HG02973 (cell line): ENCODE measurements around the gene S100A5.
"Not testable (repeated sequence)": the region's sequence is repeated elsewhere in the genome, so short reads cannot be mapped to it uniquely, and the experiment has no call there.

ENCODE experiments used
- ATAC-seq: cut with Tn5 transposase; IDR thresholded peaks from one replicate; pipeline ENCODE4 v1.9.1; 2021; ENCODE audit warnings: moderate library complexity; ENCODE audit not compliant: unreplicated experiment

The S100A5 gene

DNA sequence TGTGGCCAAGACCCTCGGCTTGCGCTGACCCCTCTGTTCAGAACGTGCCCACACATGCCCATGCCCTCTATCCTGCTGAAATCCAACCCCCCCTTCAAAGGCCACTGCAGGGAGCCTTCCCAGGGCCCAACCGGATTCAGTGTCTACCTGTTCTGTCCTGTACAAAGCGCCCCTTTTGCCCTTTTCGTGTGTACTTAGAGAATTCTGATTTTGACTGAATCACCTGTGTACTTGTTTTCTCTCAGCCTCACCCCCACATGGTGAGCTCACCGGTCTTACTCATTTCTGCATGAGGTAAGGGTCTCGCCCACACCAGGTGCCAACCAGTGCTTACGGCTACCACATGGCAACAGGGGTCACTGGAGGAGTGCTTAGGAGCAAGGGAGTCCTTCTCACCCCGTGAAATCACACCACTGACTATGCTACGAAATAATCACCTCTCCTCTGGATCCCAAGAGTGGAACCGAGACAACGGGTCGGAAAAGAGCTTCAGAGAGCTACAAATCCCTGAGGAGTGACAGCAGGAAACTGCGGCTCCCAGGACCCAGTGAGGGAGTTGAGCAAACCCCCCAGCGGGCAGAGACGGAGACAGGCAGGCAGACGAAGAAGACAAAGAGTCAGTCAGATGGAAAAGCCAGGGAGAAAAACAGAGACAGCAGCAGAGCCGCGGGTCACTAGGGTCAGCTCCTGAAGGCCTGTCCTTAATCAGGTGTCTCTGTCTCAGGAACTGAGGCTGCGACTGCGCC, 27.1 kb upstream of the S100A5 start:
- ATAC-seq = no peak

DNA sequence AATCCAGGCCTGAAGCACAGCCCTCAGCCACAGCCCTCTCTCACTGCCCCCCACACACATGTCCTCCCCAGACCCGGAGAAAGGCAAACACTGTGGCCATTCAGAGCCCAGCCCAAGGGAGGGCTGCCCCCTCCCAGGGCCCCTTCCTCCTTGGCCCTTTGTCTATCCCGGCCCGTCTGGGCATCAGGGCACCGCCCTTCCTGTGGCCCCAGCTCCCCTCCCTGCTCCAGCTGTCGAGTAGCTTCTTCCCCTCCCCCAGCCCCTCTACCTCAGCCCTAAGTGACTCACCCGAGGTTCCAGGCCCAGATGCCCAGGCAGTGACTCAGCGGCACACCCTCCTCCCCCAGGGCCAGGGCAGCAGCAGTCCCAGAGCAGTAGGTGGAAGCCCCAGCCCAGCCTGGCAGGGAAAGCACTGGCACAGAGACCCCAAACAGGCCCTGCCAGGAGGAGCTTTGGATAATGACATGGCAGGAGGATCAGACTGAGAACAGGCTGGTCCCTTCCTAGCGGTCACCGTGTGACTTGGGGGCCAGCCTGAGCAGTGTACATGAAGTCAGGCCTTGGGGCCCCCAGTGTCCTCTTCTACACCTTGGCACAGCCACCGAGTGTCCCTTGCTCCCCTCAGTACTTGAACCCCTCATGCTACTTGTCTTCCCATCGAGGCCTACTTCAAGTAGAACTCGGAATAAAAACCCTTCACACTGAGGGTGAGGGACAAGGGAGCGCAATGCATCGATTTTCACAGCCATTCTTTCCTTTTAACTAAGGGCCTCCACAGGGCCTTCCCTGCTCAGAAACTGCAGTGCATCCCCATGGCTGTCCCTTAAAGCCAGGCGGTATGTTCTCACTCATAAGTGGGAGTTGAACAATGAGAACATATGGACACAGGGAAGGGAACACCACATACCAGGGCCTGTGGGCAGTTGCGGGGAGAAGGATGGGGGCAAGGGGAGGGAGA, 26.0 kb upstream of the S100A5 start:
- no peak for ATAC-seq

DNA sequence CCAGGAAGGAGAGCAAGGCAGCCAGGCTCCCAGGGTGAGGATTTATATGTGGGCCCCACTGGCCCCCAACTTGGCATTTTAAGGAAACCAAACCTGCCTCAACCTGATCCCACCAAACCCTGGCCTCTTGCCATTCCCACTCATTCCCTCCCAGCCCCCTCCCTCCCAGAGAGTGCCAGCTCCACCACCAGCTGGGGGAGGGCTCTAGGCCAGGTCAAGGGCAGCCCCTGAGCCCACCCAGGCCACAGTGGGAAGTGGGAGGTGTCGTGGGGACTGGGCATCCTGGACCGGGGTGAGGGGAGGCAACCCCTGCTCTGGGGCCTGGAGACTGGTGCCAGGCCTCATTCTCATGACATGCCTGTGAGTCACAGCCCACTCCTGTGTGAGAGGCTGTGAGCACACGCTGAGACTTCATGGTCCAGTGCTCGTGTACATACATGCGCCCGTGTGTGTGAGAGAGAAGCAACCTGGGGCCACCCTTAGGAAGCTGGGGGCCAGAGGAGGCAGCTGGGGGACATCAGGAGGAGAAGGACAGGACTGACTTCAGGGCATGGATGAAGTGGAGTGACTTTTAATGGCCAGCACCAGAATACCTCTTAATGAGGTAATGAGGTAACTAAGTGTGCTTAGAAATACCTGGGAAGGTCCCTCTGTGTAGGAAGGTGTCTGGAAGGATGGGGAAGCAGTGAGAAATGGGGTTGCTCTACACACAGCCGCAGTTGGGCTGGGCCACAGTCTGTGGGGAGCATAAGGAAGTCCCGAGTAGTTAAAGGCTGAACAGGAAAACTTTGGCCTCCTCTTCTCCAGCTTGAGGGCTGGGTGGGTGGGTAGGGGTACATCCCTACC, 25.0 kb upstream of the S100A5 start, which contains the start of gene S100A2:
Gene S100A2 (minus strand): TSS at position 316 of the 846 bp plus-strand sequence. CDS start 1,967 bp downstream, outside the sequence.
- ATAC-seq = peak; percentile 41

DNA sequence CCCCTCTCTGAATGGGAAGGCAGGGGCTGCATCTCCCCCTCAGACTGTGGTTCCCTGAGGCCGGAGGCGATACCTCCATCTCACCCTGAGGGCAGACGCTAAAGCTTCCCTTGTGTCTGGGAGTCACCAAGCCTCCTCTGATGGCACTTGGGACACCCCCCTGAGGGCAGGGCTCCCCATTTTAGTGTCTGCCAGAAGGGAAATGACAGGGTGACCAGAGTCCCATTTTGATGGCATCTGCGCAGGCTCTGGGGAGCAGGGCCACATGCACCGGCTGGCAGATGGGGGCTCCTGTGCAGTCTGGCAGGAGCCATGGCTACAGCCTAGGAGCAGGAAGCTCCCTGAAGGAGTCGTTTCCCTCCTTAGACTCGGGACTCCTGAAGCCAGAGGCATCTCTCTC, 23.3 kb upstream of the S100A5 start:
- no peak for ATAC-seq

DNA sequence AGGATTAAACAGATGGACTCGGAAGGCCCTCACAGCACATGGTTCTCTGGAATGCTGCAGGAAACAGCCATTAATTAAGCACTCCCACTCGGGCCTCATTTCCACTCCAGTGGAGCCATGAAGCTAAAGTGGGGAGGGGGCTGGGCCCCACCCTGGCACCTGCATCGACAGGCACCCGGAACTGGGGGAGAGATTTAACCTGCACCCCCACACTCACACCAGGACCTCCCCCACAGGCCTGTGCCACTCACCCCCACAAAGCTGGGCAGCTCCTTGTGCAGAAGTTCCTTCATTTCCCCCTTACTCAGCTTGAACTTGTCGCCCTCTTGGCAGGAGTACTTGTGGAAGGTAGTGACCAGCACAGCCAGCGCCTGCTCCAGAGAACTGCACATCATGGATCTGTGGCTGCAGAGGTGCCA, 22.8 kb upstream of the S100A5 start:
- no peak for ATAC-seq

DNA sequence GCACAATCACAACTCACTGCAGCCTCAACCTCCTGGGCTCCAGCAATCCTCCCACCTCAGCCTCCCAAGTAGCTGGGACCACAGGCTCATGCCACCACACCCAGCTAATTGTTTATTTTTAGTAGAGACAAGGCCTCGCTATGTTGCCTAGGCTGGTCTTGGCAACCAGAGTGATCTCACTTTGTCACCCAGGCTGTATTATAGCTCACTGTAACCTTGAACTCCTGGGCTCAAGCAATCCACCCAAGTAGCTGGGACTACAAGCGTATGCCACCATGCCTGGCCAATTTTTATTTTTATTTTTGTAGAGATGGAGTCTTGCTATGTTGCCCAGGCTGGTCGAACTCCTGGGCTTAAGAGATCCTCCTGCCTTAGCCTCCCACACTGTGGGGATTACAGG, 21.3 kb upstream of the S100A5 start:
- ATAC-seq = not testable (repeated sequence)

DNA sequence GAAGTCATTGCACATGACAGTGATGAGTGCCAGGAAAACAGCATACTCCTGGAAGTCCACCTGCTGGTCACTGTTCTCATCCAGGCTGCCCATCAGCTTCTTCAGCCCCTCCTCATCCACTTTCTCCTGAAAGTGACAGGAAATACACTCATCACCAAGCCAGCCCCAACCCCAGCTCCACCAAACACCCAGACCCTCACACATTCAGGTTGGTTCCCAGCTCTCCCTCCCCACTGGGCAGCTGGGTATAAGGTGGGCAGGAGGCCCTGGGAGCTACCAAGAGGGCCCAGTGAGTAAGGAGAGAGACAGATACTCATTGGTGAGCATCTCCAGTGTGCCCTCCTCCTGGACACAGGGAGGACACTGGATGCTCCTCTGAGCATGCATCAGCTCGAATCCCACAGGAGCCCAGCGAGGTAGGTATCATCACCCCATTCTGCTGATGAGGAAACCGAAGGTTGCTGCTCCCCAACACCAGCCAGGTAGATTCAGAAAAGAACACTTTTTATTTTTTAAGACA, 20.8 kb upstream of the S100A5 start:
- no peak for ATAC-seq

DNA sequence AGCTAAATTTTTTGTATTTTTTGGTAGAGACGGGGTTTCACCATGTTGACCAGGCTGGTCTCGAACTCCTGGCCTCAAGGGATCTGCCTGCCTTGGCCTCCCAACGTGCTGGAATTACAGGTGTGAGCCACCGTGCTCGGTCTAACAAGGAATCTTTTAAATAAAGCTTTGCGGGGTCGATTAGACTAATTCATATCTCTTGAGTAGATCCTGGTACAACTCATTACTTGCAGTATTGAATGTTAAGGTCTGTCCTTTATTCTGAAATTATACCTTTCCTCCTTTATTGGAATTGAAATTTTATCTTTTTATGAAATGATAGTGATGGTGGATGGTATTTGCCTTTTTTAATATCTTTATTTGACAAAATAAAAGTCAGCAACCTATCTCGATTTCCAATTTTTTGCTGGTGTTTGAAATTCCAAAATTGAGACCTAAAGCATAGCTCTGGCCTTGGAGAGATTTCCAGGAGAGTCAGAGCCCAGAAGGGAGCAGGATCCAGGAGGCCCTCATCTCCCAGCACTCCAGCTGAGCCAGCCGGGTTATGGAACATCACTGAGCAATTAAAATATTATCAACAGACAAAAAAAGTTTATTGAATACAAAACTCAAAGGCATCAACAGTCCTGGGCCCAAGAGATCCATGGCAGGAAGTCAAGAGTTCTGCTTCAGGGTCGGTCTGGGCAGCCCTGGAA, 20.2 kb upstream of the S100A5 start:
- no peak for ATAC-seq

DNA sequence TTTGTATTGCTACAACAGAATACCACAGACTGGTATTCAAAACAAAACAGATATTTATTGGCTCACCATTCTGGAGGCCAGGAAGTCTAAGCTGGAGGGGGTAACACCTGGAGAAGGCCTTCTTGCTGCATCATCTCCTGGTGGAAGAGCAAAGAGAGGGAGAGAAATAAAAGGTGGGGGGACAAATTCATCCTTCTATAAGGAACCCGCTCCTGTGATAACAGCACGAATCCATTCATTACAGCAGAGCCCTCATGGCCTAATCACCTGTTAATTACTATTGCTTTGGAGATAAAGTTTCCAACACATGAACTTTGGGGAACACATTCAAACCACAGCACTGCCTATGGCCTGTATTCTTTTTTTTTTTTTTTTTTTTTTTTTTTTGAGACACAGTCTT, 19.5 kb upstream of the S100A5 start:
- no peak for ATAC-seq

DNA sequence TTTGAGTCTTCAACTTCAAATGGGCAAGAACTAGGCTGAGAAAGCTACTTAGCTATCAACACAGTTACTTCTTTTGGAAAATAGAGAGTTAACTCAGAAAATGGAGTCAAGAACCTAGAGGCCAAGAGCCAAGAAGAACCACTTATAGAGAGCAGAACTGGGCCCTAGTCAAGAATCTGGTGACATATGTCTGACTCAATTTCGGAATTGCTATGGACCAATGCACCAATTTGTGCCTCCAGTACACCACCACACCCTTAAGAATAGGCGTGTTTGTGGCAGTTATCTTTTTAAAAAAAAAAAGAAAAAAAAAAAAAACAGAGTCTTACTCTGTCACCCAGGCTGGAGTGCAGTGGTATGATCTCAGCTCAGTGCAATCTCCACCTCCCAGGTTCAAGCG, 17.1 kb upstream of the S100A5 start:
- no peak for ATAC-seq

DNA sequence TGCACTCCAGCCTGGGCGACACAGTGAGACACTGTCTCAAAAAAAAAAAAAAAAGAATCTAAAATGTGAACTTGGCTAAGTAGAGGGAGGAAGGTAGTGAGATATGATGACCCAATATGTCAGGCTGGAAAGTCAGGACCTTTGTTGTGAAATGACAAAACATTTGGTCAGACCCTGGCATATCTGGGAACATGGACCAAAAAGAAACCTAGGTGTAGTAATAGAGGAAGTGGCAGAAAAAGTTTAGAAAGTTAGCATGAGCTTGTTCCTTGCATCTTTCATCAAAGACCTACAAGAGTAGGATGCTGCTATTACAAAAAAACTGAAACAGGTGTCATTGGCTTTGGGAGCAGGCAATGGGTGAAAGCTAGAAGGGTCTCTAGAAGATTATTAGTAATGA, 15.6 kb upstream of the S100A5 start:
- no peak for ATAC-seq

DNA sequence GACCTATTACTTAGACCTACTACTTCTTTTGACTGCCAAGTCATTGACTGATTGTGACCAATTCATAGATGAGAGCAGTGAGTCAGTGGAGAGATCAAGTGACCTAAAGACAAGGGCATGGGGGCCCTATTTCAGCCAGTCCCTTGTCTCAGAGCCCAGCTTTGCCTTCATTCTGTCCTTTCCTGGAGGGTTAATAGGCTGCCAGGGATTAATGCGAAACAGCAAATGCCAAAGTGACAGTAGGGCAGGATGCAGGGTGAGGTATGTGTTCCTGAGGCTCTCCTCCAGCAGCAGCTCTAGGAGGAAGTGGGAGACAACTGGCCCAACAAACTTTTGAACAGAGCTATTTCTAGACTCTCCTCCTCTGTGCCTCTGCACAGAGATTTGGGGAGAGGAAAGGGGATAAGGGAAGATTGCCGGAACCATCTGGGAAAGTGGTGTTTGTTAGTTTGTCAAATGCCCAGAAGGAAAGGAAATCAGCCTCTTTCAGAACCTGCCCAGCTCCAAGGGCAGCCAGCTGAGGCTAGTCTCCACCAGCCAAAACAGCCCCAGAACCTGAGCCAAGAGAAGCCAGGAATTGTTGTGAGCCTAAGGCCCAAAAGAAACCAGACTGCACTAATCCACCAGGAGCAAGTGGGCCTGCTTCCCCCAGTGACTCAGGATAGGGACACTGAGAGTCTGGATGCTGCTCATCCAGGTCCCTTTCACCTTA, 13.3 kb upstream of the S100A5 start:
- ATAC-seq = no peak

DNA sequence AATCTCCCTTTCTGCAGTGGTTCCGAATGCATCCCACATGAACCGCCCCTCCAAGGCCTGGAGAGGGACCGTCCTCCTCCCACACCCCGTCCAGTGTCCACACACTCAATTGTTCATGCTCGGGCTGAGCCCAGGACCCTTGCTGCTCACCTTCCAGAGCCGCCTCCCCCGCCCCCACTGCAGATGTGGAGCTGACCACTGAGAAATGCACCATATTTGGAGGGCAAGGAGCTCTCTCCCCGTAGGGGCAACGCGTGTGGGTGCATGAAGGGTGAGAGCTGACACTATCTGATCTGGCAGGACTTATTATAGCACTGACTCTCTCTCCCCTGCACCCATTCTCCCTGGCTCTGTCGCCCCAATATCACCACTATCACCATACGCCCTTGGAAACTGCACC, 12.4 kb upstream of the S100A5 start:
- no peak for ATAC-seq

DNA sequence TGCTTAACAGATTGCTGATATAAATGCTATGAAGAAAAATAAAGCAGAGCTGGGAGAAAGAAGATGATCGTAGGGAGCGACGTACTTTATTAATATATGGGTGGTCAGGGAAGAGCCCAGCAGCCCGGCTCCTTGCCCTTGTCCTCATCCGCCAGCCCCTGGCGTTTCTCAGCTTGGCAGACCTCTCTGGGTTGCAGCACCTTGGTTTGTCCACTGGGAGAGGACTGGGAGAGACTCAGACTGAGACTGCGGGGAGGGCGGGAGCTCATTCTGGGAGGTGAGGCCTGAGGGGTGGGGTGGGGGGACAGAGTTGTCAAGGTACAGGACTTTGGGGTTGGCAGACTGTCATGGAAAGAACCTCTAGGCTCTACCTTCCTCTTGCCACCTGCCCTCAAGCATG, 11.6 kb upstream of the S100A5 start:
- ATAC-seq = no peak

DNA sequence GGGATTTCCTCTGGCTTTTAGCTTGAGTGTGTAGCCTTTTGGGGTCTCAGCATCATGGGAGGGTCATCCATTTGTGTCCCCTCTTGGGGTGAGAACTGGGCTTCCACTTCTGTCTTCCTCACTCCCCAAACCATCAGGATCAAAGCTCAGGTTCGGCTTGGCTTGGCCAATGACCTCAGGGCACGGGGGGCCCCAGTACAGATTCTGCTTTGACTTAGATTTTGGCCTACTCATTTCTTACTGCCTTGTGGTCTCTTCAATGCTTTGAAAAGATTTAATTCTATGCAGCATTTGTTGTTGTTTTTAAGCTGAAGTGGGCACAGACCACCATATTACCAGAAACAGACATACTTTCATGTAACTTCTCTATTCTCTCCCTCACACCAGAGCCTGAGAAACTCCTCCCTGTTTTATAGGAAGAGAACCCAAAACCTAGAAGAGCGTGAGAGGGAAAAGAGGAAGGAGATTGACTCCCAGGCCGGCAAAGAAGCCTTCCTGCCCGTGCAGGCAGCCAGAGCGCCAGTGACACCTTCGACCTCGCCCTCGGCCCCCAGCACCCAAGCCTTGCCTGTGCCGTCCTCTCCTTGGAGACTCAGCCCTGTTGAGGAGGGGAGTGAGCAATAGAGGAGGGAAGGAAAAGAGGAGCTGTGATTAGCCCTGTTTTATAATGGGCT, 10.2 kb upstream of the S100A5 start:
- ATAC-seq = no peak

DNA sequence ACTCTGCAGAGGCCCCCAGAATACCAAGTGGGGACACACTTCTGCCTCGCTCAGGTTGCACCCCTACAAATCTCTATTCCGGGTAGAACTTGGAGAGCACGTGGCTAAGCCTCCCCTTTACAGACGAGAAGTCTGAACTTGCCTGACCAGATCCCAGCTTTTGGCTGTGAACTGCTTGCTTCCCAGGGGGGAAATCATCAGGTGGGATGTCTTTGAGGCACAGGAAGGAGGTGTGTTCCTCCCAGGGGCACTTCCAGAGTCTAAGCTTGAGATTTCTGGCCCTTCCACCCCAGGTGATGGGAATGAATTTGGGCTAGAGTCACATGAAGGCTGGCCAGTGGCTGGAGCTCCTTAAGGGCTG, 9.6 kb upstream of the S100A5 start:
- no peak for ATAC-seq

DNA sequence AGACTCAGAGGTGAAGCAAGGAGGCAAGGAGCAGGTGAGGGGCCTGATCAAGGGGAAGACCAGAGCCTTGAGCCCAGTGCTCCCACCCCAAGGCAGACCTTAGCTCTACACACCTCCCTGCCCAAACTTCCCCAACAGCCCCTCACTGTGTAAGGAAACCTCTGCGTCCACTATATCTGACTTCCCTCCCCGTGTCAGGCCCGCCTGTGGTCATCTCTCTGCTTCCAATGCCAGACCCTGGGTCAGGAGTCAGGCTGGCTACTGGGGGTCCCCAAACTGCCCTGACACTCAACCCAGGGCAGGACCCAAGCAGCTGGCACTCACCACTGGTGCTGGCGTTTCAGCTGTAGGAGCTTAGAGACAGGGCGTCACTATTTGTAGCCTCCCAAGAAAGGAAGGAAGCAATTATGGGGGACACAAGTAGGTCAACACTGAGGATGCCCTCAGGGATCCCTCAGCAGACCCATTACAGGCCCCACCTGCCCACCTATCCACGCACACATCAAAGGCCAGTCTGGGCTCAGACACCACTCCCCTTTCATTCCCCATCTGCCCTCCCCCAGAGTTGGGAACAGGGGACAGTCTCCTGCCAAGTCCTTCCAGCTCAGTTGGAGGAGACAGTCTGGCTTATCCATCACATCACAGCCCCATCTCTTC, 9.1 kb upstream of the S100A5 start:
- no peak for ATAC-seq
